HUES6 (cell line): ENCODE measurements around the gene DNASE2B.
"Not testable (repeated sequence)": the region's sequence is repeated elsewhere in the genome, so short reads cannot be mapped to it uniquely, and the experiment has no call there.

Experiments
- H3K27ac ChIP-seq: 2 replicates; pipeline ENCODE4 v1.7.0; 2013; ENCODE audit warnings: low read depth, mild to moderate bottlenecking, low read length, inconsistent platforms
- H3K27me3 ChIP-seq: 2 replicates; pipeline ENCODE4 v1.6.1; 2013; ENCODE audit warnings: low read length; ENCODE audit not compliant: control insufficient read depth, insufficient read depth
- H3K36me3 ChIP-seq: 2 replicates; pipeline ENCODE4 v1.6.1; 2013; ENCODE audit warnings: low read length; ENCODE audit not compliant: control insufficient read depth, insufficient read depth
- H3K4me1 ChIP-seq: 2 replicates; pipeline ENCODE4 v1.6.1; 2013; ENCODE audit warnings: low read length; ENCODE audit not compliant: control insufficient read depth, insufficient read depth
- H3K4me3 ChIP-seq: 2 replicates; pipeline ENCODE4 v1.5.1; 2013; ENCODE audit warnings: low read depth, low read length
- H3K9ac ChIP-seq: one replicate; pipeline ENCODE4 v1.6.1; 2013; ENCODE audit warnings: mild to moderate bottlenecking, low read length
- H3K9me3 ChIP-seq: 2 replicates; pipeline ENCODE4 v1.6.1; 2013; ENCODE audit warnings: low read depth, low read length; ENCODE audit not compliant: control insufficient read depth, insufficient read depth

DNASE2B gene

DNA sequence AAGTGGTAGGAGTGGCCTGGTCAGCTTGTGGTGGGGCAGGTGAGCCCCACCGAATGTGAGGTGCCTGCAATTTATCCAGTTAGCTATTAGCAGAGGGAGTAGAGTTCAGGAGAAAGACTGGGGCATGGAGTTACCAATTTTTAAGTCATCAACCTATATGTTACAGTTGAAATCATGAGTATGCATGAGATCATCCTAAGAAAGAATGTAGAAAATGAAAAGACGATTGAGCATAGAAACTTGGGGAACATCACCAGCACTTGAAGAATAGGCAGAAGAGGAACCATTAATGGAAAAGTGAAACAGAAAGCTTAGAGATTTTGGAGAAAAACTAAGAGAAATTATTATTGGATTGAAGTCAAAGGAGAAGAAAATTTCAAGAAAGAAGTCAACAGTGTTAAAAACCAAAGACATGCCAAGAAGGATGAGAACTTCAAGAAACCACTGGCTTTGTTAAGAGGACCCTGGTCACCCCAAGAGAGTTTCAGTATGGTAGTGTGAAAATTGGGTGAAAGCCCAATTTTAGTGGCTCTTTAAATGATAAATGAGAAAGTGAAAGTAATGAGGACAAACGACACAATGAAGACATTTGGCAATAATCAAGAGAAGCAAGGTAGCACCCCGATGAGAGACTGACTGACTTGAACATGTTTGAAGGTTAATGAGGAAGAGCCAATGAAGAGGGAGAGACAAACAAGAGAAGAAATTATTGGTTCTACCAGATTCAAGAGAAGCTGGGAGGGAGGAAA lies 36.7 kb downstream of the DNASE2B start:
- H3K36me3 ChIP-seq: no peaks in the 10 kb centered on the region
- peaks cover under 1% of the 10 kb centered on the region; the same call in 1 of the 2 replicates for H3K9me3 ChIP-seq
- H3K4me3 ChIP-seq: no peak overlapping the region
- H3K27ac ChIP-seq: no peak overlapping the region
- no peak overlapping the region for H3K9ac ChIP-seq
- H3K27me3 ChIP-seq: no peaks in the 10 kb centered on the region
- no peaks in the 10 kb centered on the region for H3K4me1 ChIP-seq

DNA sequence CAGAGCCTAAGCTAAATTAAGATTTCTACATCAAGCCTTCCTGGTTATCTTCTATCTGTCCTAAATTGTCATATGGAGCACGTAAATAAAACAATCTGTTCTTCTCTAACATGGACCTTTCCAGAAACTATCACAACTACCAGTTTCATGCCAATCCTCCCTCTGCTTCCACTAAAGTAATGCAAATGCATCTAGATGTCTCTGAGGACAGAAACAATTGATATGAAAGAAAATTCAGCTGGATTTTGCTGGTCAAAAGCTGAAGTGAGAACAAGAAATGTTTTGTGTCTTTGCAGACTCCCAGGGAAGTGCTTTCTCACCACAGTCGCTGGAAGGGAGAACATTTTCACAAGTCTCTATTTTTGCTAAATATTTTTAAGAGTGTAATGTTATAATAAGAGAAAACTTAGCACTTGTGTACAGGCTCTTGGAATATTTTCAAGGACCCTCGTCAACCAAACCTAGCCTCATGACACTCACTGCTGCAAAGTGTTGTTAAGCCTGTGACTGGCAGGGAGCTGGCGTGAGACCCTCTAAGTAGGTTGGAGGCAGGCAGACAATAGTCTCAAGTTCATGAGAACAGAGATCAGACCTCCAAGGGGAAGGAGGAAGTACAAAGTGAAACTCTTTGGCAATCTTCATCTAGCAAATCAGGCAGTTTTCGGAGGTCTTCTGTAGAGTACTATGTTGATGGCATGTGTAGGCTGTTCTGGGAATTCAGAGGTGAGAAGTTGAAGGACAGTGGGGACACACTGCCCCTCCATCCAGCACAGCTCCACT lies 38.8 kb downstream of the DNASE2B start:
- no peak overlapping the region for H3K9ac ChIP-seq
- no peak overlapping the region for H3K27ac ChIP-seq
- H3K4me3 ChIP-seq: no peak overlapping the region
- H3K4me1 ChIP-seq: no peaks in the 10 kb centered on the region
- no peaks in the 10 kb centered on the region for H3K36me3 ChIP-seq
- H3K9me3 ChIP-seq: no peaks in the 10 kb centered on the region
- no peaks in the 10 kb centered on the region for H3K27me3 ChIP-seq

DNA sequence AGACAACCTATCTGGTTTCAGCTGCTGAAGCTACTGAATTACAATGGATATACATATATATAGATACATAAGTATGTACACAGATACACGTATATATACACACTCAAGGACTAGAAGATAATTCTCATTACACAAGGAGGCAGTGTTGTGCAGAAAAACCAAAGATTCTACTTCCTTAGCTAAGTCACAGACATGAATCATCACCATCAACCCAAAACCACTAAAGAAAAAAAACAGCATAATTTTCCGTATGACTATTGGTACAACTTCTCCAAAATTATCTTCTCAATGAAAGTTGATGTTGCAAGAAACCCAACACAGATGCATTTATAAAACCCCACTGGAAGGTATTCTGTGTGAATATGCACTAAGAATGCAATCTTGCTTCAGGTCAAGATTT lies 44.0 kb downstream of the DNASE2B start:
- H3K4me3 ChIP-seq: no peak overlapping the region
- H3K27me3 ChIP-seq: no peaks in the 10 kb centered on the region
- H3K4me1 ChIP-seq: no peaks in the 10 kb centered on the region
- H3K9ac ChIP-seq: no peak overlapping the region
- no peak overlapping the region for H3K27ac ChIP-seq
- no peaks in the 10 kb centered on the region for H3K36me3 ChIP-seq
- H3K9me3 ChIP-seq: no peaks in the 10 kb centered on the region

DNA sequence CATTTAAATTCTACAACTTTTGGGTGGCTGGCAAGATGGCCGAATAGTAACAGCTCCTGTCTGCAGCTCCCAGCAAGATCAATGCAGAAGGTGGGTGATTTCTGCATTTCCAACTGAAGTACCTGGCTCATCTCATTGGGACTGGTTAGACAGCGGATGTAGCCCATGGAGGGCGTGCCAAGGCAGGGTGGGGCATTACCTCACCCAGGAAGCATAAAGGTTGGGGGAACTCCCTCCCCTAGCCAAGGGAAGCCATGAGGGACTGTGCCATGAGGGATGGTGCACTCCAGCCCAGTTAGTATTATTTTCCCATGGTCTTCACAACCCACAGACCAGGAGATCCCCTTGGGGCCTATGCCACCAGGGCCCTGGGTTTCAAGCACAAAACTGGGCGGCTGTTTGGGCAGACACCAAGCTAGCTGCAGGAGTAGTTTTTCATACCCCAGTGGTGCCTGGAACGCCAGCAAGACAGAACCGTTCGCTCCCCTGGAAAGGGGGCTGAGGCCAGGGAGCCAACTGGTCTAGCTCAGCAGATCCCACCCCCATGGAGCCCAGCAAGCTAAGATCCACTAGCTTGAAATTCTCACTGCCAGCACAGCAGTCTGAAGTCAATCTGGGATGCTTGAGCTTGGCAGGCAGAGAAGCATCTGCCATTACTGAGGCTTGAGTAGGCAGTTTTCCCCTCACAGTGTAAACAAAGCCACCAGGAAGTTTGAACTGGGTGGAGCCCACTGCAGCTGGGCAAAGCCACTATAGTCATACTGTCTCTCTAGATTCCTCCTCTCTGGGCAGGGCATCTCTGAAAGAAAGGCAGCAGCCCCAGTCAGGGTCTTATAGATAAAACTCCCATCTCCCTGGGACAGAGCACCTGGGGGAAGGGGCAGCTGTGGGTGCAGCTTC lies 44.7 kb downstream of the DNASE2B start:
- not testable (repeated sequence) for H3K9me3 ChIP-seq, H3K27me3 ChIP-seq, H3K9ac ChIP-seq, H3K27ac ChIP-seq, H3K36me3 ChIP-seq, H3K4me3 ChIP-seq, H3K4me1 ChIP-seq

DNA sequence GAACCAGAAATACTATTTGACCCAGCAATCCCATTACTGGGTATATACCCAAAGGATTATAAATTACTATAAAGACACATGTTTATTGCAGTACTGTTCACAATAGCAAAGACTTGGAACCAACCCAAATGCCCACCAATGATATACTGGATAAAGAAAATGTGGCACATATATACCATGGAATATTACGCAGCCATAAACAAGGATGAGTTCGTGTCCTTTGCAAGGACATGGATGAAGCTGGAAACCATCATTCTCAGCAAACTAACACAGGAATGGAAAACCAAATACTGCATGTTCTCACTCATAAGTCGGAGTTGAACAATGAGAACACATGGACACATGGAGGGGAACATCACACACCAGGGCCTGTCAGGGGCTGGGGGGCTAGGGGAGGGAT lies 50.4 kb downstream of the DNASE2B start:
- H3K27ac ChIP-seq, H3K9ac ChIP-seq, H3K4me1 ChIP-seq, H3K36me3 ChIP-seq, H3K4me3 ChIP-seq, H3K27me3 ChIP-seq, H3K9me3 ChIP-seq: not testable (repeated sequence)

DNA sequence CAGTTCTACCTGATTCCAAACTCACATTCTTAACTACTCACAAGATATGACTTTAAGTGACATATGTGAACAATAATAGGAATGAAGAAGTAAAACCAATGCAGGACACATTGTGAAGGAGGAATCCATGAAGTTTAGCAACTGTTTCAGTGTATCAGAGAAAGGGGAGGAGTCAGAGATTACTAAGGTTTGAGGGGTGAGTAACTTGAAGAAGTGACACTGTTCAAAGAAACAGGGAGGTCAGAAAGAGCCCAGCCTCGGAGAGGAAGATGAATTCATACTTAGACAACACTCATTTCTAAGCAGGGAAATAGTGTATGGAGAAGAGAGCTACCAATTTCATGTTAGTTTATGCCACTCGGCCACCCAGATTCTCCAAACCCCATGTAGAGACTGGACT lies 52.6 kb downstream of the DNASE2B start:
- Histone ChIP-seq H3K9me3 (no peaks in the 10 kb centered on the region), H3K9ac (no peak overlapping the region), H3K4me3 (no peak overlapping the region), H3K36me3 (no peaks in the 10 kb centered on the region), H3K27ac (no peak overlapping the region), H3K27me3 (no peaks in the 10 kb centered on the region), H3K4me1 (no peaks in the 10 kb centered on the region)

DNA sequence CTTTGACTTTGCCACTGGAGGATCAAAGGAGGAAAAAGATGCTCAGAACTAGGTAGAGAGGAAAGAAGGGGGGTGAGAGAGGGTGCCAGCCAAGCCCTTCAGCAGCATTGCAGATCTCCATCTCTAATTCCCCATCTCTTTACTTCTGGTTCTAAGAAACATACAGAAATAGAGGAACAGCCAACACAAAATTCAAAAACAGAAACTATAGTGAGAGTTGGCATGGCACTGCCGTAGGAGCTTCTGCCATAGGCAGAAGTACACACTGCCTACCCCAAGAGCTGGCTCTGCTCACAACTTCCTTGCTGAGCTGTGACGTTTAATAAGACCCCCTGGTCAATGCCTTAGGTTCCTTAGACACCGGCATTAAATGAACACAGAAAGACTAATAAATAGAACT lies 54.2 kb downstream of the DNASE2B start:
- Histone ChIP-seq H3K36me3 (no peaks in the 10 kb centered on the region), H3K4me1 (no peaks in the 10 kb centered on the region), H3K9ac (no peak overlapping the region), H3K9me3 (no peaks in the 10 kb centered on the region), H3K27ac (no peak overlapping the region), H3K4me3 (no peak overlapping the region), H3K27me3 (peaks cover 3% of the 10 kb centered on the region)

DNA sequence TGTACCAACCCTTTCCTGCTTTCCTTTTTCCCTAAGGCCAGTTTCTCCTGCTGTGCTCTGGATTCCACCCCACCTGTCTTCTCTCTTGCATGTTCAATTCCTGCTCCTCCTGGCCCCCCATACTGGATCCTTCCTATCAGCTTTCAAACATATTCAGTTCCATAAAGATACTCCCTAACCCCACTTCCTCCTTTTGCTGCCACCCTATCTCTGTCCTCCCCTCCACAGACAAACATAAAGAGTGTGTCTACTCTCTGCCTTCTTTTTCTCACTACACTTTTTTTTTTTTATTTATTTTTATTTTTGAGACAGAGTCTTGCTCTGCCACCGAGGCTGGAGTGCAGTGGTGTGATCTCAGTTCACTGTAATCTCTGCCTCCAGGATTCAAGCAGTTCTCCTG lies 63.8 kb downstream of the DNASE2B start:
- Histone ChIP-seq H3K27me3 (peaks cover 19% of the 10 kb centered on the region), H3K4me3 (no peak overlapping the region), H3K4me1 (no peaks in the 10 kb centered on the region), H3K36me3 (no peaks in the 10 kb centered on the region), H3K27ac (no peak overlapping the region), H3K9me3 (no peaks in the 10 kb centered on the region), H3K9ac (no peak overlapping the region)
